Activated T-helper 9 cell treated with anti-CD3 and anti-CD28 coated beads, Interleukin-2, amount 50 U/mL, for 16 hours (primary cell): ENCODE results near the gene LRP11.

ENCODE experiments used
- DNase-seq: peaks from one replicate; pipeline ENCODE4 v3.0.0-alpha.2; 2020; ENCODE audit warnings: low read depth

LRP11 gene

GRCh38 chr6:149782337-149782736, 81.8 kb downstream of the LRP11 start:
- DNase-seq: no peak

- DNase-seq: no peak
Measured at GRCh38 chr6:149781715-149782114, 82.4 kb downstream of the LRP11 start.

- no peak for DNase-seq
Measured at GRCh38 chr6:149779644-149779963, 84.6 kb downstream of the LRP11 start.

- DNase-seq: no peak
Measured at GRCh38 chr6:149777624-149778023, 86.5 kb downstream of the LRP11 start.

GRCh38 chr6:149771925-149772324, 92.2 kb downstream of the LRP11 start:
- no peak for DNase-seq

- no peak for DNase-seq
Measured at GRCh38 chr6:149771185-149771584, 93.0 kb downstream of the LRP11 start.

- DNase-seq: no peak
Measured at GRCh38 chr6:149769676-149770075, 94.5 kb downstream of the LRP11 start.
